Esophagus muscularis mucosa (tissue), 3 donors: ENCODE results near the gene ZNF460.

Source experiments
- POLR2A ChIP-seq: fragments of 450-650 bp; IDR thresholded peaks from one replicate; pipeline ENCODE4 v1.6.1; 2017; ENCODE audit warnings: antibody characterized with exemption, moderate library complexity, mild to moderate bottlenecking, low read depth
- POLR2AphosphoS5 ChIP-seq, 2 donors: sonication (generic); formaldehyde crosslinking; IDR thresholded peaks; one replicate each; pipeline ENCODE4 v1.6.1; 2017; ENCODE audit warnings: antibody characterized with exemption in 2 of 2
- TF ChIP-seq, protein P1 (sequence below), 3 experiments: fragments of 200-600 bp in 2 of 3; fragments of 450-650 bp in 1 of 3; sonication (generic) in 2 of 3; IDR thresholded peaks; one replicate each; pipeline ENCODE4 v1.5.1; 2017 to 2019; ENCODE audit warnings: antibody characterized with exemption in 3 of 3, mild to moderate bottlenecking in 2 of 3, moderate library complexity in 1 of 3

DNA sequence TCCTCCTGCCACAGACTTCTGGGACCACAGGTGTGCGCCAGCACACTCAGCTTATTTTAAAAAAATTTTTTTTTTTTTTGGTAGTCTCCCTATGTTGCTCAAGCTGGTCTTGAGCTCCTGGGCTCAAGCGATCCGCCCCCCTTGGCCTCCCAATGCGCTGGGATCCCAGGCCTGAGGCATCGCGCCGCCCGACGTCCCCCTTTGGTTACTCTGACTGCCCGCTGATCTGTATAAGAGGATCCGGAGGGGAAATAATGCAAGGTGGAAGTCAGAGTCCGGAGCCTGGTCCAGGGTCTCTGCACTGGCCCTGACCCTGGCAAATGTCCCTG, 40.3 kb upstream of the ZNF460 start:
- no peak for TF ChIP-seq POLR2A
- TF ChIP-seq, protein P1, sequence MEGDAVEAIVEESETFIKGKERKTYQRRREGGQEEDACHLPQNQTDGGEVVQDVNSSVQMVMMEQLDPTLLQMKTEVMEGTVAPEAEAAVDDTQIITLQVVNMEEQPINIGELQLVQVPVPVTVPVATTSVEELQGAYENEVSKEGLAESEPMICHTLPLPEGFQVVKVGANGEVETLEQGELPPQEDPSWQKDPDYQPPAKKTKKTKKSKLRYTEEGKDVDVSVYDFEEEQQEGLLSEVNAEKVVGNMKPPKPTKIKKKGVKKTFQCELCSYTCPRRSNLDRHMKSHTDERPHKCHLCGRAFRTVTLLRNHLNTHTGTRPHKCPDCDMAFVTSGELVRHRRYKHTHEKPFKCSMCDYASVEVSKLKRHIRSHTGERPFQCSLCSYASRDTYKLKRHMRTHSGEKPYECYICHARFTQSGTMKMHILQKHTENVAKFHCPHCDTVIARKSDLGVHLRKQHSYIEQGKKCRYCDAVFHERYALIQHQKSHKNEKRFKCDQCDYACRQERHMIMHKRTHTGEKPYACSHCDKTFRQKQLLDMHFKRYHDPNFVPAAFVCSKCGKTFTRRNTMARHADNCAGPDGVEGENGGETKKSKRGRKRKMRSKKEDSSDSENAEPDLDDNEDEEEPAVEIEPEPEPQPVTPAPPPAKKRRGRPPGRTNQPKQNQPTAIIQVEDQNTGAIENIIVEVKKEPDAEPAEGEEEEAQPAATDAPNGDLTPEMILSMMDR (IDR thresholded peaks at IDR 0.05) = no peak
- TF ChIP-seq POLR2AphosphoS5 (IDR thresholded peaks at IDR 0.05) = no peak
